OCI-LY1 (cell line): Measurements from ENCODE around the gene MAP7.

Experiments
- EZH2 ChIP-seq: fragments of 200-600 bp; sonication (generic), shearing (Covaris generic); IDR thresholded peaks from 2 replicates; pipeline ENCODE4 v1.8.0; 2017; ENCODE audit warnings: borderline replicate concordance, mixed run types, mild to moderate bottlenecking, antibody characterized with exemption, low read length, moderate library complexity, mixed read lengths
- TF ChIP-seq, protein P1 (sequence below): fragments of 200-600 bp; sonication (generic), shearing (Covaris generic); IDR thresholded peaks from 2 replicates; pipeline ENCODE4 v1.5.1; 2017; ENCODE audit warnings: mild to moderate bottlenecking, antibody characterized with exemption, low read length, moderate library complexity, mixed read lengths

DNA sequence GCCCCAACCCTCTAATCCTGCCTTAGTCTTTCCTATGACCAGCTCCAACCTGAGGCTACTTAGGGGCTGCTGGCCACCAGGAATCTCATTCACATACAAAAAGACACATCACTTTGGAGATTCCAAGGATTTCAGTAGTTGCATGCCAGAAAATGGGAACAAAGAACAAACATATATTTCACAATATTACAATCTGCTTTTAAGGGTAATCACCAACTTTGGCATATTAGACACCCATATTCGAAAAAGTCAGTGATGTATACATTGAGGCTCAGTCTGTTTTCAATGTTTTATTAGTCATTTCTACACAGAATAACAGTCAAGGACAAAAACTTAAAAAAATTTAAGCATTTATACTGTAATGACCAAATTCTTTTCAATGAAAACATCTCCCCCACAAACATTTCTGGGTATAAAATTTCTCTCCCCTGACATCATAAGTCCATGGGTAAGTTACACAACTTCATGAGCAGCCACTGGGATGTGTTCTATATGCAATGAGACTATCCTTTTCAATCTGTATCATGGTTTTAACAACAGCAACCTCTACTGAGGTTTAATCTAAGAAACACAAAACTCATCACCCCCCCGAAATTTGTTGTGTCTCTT is 103.5 kb downstream of the MAP7 start:
- TF ChIP-seq, protein P1, sequence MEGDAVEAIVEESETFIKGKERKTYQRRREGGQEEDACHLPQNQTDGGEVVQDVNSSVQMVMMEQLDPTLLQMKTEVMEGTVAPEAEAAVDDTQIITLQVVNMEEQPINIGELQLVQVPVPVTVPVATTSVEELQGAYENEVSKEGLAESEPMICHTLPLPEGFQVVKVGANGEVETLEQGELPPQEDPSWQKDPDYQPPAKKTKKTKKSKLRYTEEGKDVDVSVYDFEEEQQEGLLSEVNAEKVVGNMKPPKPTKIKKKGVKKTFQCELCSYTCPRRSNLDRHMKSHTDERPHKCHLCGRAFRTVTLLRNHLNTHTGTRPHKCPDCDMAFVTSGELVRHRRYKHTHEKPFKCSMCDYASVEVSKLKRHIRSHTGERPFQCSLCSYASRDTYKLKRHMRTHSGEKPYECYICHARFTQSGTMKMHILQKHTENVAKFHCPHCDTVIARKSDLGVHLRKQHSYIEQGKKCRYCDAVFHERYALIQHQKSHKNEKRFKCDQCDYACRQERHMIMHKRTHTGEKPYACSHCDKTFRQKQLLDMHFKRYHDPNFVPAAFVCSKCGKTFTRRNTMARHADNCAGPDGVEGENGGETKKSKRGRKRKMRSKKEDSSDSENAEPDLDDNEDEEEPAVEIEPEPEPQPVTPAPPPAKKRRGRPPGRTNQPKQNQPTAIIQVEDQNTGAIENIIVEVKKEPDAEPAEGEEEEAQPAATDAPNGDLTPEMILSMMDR, result no peak
- TF ChIP-seq EZH2, result no peak
